ENCODE data around the gene VAT1L.
"Not testable (repeated sequence)": the region's sequence is repeated elsewhere in the genome, so short reads cannot be mapped to it uniquely, and the experiment has no call there.

- TF ChIP-seq, protein P1, sequence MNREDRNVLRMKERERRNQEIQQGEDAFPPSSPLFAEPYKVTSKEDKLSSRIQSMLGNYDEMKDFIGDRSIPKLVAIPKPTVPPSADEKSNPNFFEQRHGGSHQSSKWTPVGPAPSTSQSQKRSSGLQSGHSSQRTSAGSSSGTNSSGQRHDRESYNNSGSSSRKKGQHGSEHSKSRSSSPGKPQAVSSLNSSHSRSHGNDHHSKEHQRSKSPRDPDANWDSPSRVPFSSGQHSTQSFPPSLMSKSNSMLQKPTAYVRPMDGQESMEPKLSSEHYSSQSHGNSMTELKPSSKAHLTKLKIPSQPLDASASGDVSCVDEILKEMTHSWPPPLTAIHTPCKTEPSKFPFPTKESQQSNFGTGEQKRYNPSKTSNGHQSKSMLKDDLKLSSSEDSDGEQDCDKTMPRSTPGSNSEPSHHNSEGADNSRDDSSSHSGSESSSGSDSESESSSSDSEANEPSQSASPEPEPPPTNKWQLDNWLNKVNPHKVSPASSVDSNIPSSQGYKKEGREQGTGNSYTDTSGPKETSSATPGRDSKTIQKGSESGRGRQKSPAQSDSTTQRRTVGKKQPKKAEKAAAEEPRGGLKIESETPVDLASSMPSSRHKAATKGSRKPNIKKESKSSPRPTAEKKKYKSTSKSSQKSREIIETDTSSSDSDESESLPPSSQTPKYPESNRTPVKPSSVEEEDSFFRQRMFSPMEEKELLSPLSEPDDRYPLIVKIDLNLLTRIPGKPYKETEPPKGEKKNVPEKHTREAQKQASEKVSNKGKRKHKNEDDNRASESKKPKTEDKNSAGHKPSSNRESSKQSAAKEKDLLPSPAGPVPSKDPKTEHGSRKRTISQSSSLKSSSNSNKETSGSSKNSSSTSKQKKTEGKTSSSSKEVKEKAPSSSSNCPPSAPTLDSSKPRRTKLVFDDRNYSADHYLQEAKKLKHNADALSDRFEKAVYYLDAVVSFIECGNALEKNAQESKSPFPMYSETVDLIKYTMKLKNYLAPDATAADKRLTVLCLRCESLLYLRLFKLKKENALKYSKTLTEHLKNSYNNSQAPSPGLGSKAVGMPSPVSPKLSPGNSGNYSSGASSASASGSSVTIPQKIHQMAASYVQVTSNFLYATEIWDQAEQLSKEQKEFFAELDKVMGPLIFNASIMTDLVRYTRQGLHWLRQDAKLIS (CRISPR knock-in tag; IDR thresholded peaks at IDR 0.05; ENCODE audit: borderline replicate concordance): not testable (repeated sequence)
- TF ChIP-seq ATF3 (CRISPR knock-in tag; conservative IDR thresholded peaks at IDR 0.05); NR3C1 (CRISPR knock-in tag; conservative IDR thresholded peaks at IDR 0.05; ENCODE audit: low read depth); ATF2 (CRISPR knock-in tag; IDR thresholded peaks at IDR 0.05; ENCODE audit: borderline replicate concordance, low read depth); TCF7 (CRISPR knock-in tag; IDR thresholded peaks at IDR 0.05; ENCODE audit: low read depth); OVOL2 (CRISPR knock-in tag; IDR thresholded peaks at IDR 0.05; ENCODE audit: borderline replicate concordance); SP1 (CRISPR knock-in tag; conservative IDR thresholded peaks at IDR 0.05); CREM (CRISPR knock-in tag; IDR thresholded peaks at IDR 0.05); NR1H2 (CRISPR knock-in tag; IDR thresholded peaks at IDR 0.05): not testable (repeated sequence)
- TF ChIP-seq, protein P2, sequence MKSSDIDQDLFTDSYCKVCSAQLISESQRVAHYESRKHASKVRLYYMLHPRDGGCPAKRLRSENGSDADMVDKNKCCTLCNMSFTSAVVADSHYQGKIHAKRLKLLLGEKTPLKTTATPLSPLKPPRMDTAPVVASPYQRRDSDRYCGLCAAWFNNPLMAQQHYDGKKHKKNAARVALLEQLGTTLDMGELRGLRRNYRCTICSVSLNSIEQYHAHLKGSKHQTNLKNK (CRISPR knock-in tag; IDR thresholded peaks at IDR 0.05): peak; percentile 24; the same call in 1 of the 2 replicates
- TF ChIP-seq, protein P3, sequence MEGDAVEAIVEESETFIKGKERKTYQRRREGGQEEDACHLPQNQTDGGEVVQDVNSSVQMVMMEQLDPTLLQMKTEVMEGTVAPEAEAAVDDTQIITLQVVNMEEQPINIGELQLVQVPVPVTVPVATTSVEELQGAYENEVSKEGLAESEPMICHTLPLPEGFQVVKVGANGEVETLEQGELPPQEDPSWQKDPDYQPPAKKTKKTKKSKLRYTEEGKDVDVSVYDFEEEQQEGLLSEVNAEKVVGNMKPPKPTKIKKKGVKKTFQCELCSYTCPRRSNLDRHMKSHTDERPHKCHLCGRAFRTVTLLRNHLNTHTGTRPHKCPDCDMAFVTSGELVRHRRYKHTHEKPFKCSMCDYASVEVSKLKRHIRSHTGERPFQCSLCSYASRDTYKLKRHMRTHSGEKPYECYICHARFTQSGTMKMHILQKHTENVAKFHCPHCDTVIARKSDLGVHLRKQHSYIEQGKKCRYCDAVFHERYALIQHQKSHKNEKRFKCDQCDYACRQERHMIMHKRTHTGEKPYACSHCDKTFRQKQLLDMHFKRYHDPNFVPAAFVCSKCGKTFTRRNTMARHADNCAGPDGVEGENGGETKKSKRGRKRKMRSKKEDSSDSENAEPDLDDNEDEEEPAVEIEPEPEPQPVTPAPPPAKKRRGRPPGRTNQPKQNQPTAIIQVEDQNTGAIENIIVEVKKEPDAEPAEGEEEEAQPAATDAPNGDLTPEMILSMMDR (IDR thresholded peaks at IDR 0.05): not testable (repeated sequence)
- TF ChIP-seq, protein P4, sequence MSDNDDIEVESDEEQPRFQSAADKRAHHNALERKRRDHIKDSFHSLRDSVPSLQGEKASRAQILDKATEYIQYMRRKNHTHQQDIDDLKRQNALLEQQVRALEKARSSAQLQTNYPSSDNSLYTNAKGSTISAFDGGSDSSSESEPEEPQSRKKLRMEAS (CRISPR knock-in tag; IDR thresholded peaks at IDR 0.05): not testable (repeated sequence)
Observed at GRCh38 chr16:77992381-77992780, 204.0 kb downstream of the VAT1L start.
